Muscle of back (tissue), 11 donors: Measurements from ENCODE around the gene TTPAL. TPM values are rescaled to one million over a fixed set of nuclear protein-coding genes. Genes with fewer than 3 reads are reported as not detected.
"Not testable (repeated sequence)": the region's sequence is repeated elsewhere in the genome, so short reads cannot be mapped to it uniquely, and the experiment has no call there.

Source experiments
- DNase-seq, 3 donors: peaks; one replicate each; pipeline versions ENCODE4 v3.0.0 to v3.0.0-alpha.2; 2013
- polyA plus RNA-seq, 10 donors: library from polyadenylated mRNA; unstranded; fragments of 120-200 nt; gene quantifications; one replicate each; pipeline ENCODE4 v1.2.1, GENCODE V29; 2013; ENCODE audit not compliant: insufficient read length in 10 of 10

Gene TTPAL
- polyA plus RNA-seq, 10 donors: 4.2 to 7.4 (median 5.7) TPM

DNA sequence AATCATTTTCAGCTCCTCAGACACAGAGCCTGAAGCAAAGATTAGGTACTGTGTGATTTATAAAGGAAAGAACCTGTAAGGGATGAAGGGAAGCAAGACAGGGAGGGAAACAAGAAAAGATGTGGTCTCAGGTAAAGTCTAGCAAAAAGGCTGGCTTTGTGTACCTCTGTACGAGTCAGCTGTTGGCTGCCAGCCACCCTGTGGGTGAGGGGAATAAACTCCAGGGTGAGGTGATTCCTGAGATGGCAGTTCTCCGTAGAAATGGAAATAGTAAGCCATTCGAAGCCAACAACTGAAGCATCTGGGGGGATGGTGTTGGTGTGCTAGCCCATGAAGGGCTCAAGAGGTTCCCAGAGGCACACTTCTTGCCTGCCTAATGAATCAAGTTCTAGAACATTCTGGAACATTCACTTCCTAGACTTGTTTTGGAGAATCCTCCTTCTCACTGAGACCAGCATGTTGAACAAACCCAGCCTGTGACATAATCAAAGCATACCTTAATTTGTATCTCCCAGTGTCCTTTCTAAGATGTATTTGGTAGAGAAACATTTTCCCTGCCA lies 10.6 kb upstream of the TTPAL start:
- no peak for DNase-seq

DNA sequence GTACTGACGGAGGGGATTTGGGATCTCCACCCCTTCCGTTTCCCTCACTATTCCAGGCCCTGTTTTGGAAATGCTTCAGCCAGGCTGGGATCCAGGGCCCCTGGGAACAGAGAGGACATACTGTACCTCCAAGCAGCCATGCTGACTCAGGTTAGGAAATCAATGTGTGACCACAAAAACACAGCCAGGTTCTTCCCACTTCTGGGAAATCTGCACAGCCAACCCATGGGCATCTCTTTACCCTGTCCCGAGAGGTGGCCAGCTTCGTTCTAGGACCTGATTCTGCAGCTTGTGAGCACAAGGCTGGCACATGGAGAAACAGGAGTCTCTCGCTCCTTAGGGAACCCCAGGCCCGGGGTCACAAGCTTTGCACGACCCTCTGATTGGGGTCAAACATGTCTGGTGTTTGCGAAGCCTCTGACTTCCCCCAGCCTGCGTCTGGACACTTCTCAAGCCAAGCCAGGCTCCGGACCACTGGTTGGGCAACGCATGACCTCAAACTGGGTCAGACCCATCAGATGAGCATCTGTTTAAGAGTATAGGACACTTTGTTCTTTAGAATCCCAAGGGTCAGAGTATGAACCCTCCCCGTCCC lies 8.3 kb upstream of the TTPAL start:
- no peak for DNase-seq

DNA sequence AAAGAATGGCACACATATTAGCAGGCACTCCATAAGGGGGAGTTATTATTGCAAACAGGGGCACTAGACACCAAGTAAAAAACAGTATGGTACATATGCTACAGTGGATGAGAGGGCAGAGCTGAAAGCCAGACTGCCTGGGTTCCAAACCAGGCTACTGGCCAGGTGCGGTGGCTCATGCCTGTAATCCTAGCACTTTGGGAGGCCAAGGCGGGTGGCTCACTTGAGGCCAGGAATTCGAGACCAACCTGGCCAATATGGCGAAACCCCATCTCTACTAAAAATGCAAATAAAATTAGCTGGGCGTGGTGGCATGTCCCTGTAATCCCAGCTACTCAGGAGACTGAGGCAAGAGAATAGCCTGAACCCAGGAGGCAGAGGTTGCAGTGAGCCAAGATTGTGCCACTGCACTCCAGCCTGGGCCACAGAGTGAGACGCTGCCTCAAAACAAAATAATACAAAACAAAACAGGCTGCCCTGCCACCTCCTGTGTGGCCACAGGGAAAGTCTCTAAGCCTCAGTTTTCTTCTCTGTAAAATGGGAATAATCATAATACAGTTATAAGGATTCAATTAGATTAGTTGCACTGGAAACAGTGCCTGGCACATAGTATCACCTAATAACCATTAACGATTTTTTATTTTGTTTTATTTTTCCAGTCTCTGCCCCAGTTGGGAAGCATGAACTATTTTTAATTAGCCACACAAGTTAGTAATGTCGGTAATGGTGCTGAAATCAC lies 7.5 kb upstream of the TTPAL start:
- no peak for DNase-seq

DNA sequence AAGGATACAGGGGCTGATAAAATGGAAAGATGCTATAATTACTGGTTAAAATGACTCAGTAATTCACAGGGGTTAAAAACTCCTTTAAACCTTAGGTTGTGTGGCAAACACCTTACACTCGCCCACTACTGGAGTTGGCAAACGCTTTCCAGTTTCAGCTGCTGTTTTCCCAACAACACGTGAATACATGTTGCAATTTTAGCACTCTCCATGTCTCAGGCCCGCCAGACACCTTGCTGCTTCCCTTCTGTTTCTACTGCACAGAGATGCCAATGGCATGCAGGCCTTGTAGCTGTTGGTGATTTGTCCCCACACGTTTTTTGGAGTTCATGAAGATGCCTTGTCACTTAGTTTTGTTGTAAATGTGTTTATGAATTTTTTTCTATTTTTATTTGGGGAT lies 5.3 kb upstream of the TTPAL start:
- no peak for DNase-seq

DNA sequence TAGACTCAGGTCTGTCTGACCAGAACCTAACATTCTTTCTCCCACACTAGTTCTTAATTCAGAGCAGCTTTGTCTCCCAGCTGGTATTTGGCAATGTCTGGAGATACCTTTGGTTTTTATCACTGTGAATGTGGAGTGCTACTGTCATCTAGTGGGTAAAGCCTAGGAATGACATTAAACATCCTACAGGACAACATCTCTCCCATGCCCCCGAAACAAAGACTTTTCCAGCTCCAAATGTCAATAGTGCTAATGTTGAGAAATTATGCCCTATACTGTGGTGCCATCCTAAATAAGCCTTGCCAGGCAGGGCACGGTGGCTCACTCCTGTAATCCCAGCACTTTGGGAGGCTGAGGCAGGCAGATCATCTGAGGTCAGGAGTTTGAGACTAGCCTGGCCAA lies 4.2 kb upstream of the TTPAL start:
- no peak for DNase-seq

DNA sequence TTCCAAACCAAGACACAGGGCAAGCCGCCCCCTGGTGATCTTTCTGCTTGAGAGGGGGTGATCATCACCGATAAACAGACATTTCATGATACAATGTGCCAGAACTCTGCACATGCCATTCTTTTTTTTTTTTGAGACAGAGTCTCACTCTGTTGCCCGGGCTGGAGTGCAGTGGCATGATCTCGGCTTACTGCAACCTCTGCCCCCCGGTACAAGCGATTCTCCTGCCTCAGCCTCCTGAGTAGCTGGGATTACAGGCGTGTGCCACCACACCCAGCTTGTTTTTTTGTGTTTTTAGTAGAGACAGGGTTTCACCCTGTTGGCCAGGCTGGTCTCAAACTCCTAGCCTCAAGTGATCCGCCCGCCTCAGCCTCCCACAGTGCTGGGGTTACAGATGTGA lies 3.4 kb upstream of the TTPAL start:
- DNase-seq: not testable (repeated sequence)

DNA sequence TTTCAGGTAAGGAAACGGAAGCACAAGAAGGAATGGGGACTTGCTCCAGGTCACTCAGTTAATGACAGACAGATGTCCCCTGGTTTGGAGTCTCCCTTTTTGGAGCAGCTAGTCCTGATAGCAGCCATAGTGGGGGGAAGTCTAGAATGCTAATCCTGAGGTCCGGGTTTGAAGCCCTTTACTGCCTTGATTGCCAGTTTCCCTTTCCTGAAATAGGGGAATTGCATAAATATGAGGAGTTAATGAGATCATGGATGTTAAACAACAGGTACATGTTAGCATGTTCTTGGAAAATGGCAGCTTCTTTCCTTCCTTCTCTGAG lies 341 bp upstream of the TTPAL start:
- DNase-seq: no peak

DNA sequence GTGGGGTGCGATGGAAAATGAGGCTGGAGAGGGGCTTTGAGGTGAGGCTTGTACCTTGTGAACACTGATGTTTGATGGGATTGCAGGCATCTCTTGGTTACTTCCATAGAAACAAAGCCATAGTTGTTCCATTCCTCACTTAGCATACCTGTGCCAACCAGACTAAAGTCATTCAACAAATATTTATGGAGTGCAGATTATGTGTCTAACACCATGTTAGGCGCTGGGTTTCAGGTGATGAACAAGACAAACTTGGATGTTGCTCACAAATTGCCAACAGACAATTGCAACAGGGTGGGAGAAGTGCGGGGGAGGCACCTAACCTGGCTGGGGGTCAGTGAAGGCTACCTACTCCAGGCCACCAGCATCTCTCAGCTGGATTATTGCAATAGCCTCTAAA lies 1.5 kb downstream of the TTPAL start:
- no peak for DNase-seq

DNA sequence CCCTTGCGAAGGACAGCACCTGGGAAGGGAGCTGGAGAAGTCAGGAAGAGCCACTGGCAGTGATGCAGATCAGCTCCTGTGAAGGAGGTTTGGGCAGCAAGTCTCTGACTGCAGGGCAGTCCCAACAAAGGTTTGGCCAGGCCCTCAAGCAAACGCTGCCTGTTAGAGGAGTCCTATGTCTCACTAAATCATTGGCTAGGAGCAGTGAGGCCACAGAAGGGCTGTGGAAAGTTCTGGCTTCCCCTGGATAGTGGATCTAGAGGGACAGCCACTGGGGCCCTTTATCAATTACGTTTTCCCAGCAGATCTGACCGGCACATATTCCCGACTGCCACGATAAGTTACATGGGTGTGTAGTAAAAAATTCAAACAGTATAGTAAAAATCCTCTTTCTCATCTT lies 2.5 kb downstream of the TTPAL start:
- no peak for DNase-seq

DNA sequence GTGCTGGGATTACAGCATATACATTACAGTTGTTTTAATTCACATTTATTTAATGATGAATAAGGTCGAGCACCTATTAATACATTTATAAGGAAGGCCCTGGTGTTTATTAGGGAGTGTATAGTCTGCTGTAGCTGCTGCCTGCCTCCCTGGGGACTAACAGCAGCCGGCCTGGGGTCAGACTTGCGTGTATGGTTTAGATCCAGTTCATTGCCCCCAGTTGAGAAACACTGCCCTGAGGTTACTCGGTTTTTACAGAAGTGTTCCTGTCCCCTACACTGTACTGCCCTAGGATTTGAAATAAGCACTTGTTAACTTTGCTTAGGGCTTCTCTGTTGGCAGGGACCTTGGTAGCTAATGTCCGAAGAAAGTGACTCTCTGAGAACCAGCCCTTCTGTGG lies 4.0 kb downstream of the TTPAL start:
- DNase-seq: no peak

DNA sequence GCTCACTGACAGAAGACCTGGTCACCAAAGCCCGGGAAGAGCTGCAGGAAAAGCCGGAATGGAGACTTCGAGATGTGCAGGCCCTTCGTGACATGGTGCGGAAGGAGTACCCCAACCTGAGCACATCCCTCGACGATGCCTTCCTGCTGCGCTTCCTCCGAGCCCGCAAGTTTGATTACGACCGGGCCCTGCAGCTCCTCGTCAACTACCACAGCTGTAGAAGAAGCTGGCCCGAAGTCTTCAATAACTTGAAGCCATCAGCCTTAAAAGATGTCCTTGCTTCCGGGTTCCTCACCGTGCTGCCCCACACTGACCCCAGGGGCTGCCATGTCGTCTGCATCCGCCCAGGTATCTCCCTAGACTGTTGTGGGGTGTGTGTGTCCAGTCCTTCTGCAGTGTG lies 4.4 kb downstream of the TTPAL start:
- DNase-seq: no peak

DNA sequence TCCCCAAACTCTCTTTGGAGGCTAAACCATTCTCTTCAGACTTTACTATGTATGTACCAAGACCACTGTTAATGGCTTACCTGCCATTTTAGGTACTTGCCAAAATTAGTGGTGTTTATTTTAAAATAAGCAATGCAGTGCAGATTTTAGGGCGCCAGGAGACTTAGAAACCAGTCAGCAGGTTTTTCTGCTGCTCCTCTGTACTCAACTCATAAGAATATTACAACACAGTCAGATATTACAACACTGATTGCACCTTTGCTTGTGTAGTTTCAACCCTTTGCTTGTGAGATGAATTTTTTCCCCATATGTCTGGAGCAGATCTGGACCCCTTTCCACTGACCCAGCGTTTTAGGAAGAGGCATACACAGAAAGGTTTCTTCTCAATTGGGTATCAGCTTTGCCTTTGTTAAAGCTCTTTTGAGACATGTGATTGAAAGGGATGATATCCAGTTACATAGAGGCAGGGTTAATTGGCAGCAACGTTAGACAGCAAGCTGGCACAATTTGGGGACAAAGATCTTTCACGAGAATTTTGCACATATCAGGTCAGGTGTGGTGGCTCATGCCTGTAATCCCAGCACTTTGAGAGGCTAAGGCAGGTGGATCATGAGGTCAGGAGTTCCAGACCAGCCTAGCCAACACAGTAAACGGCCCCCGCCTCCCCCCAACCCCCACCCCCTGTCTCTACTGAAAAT lies 6.2 kb downstream of the TTPAL start:
- DNase-seq: no peak

DNA sequence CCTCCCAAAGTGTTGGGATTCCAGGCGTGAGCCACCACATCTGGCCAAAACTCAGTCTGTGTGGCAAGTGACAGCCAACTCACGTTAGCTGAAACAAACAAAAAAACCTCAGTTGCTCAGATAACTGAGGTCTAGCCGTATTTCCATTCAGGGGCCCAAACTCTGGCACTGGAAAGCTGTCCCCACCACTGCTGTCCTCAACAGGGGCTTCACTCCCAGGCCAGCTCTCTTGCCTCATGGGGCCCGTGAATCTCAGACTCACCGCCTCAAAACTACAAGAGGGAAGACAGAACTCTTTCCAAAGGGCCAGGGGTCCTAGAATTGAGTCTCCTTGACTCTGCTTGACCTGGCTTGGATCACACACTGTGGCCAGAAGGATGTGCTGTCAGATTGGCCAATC lies 7.4 kb downstream of the TTPAL start:
- no peak for DNase-seq

DNA sequence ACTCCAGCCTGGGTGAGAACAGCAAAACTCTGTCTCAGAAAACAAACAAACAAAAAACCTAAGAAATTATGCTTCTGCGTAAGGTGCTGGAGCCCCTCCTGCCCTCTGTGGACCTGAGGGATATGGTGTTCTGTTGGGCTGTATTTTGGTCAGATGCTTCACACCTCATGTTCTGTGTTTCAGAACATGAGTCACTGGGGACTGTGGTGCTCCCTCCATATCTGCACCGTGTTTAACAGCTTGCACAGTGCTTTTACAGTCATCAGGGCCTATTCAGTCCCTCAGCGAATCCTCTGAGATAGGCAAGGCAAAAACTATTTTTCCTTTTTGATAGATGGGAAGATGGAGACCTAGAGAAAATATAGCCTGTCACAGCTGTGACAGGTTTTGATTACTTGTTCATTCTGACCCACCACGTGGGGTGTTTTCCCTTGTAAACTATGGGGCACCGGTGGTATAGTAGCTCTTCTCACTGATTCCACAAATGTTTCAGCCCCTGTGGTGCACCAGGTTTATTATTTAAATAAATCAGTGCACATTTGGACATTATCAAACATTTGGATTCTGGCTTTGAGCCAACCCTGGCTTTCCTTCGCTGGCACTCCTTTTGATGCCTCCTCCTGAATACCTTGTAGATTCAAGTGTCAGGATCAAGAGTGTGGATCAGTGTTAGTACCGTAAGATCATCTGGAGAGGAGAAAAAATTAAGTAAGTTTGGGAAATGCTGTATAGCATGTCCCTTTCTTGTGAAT lies 9.6 kb downstream of the TTPAL start:
- no peak for DNase-seq

DNA sequence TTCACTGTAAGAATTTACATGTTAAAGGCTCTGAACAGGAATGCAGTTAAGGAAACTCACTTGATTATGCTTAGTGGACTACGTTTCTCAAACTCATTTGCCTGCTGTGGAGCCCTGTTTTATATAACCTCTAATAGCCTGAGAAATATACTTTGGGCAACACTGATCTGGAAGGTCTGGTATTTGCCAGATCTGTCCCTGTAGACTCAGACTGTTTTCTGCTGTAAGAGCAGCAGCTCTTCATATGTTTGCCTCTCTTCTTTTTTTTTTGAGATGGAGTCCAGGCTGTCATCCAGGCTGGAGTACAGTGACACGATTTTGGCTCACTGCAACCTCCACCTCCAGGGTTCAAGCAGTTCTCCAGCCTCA lies 10.1 kb downstream of the TTPAL start:
- DNase-seq: no peak

DNA sequence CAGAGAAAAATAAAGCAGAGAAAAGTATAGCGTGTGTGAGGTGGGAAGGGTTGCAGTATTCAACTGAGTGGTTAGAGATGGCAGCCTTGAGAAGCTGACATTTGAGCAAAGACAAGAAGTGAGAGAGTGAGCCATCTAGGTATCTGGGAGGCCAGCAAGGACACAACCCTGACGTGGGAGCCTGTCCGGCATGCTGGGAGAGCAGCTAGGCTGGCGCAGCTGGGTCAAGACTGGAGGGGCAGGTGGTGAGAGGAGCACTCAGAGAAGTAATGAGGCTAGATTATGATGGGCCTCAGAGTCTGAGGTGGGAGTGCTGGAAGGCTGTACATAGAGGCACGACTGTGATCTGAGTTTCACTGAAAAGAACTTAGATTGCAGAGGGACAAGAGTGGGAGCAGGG lies 12.9 kb downstream of the TTPAL start:
- DNase-seq: no peak

DNA sequence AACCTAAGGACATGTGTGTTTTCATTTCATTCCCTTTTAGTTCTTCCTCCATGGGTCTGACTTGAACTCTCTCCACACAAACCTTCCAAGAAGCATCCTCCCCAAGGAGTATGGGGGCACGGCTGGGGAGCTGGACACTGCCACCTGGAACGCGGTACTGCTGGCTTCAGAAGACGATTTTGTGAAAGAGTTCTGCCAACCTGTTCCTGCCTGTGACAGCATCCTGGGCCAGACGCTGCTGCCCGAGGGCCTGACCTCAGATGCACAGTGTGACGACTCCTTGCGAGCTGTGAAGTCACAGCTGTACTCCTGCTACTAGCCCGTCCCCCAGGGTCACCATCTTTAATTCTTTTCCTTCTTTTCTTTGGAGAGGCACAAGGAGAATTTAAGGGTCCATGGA lies 13.5 kb downstream of the TTPAL start:
- no peak for DNase-seq

DNA sequence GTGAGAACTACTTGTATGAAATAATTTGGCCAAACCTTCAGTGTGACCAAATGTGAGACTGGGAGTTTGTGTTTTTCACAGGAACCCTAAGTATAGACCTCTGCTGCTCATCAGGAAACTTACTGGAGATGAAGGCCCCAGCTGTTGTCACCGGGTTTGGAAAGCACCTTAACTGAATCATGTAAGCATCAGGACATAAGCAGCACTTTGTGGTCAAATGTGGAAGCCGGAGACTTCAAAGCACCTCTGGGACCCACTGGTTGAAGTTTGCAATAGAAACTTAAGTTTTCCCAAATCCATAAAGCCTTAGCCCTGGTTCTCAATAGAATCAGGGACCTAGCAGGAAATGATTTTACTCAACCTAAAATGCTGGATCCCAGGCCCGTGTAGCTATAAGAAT lies 14.3 kb downstream of the TTPAL start:
- DNase-seq: no peak

DNA sequence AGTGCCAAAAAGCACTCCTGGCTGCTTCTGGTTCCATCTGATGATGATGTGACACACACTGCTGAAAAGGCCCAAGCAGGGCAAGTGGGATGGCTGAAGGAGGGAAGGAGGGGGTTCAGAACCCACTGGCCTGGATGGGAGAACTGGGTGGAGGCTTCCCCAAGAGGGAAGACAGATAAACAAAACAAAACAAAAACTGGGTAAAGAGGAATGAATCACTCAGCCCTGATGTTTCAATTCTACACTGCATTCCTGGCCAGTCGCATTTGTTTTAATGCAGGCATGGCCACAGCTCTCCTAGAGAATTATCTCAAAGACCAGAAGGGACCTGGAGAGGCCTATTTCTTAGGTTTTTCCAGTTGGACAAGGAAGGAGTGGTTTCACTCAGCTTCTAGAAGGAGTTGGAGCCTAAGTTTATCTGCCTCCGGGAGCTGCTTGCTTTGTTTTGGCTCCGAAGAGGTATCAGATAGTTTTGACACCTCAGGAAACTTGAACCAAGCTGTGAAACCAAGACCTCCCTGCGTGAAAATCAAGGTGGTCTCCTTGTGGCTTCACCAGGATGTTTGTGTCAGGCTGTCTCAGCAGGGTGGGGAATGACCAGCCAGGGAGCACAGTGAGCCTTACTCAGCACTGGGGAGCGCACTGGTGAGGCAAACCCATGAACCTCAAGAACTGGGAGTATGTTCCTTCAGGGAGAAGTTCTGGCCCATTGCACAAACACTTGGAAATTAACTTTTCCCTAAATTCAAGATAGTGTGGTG lies 16.1 kb downstream of the TTPAL start:
- DNase-seq: no peak

DNA sequence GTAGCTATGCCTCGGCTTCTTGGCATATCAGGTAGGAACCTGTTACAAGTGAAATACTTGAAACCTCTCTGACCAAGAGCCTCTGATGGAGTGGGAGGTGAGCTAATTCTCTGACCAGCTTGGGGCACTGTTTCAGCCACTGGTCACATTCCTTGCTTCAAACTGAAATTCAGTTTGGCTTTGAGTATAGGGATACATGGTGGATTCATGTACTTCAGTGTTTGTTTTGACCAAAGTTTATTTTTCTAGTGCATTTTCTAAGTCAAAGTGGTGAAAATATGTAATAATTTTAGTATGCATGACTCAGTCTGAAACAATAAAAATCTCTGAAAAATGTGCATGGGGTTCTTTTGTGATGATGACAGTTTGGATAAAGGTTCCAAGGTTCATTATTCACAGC lies 18.6 kb downstream of the TTPAL start:
- no peak for DNase-seq

DNA sequence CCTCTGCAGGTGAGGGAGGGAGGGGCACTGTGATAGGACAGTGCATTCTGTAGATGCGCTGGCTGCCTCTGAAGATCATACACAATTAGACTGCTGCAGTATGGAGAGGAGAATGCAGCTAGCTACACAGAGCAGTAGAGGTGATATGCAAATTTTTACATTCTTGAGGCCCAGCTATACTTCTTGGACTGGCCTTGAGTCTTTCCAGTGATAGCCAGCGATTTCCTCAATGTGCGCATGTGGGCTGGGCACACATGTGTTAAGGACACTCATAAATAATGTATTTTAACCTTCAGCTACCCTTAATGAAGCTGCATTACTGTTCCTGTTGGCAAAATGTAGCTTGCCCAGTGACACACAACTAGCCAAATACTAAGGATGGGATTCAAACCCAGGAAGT lies 19.0 kb downstream of the TTPAL start:
- DNase-seq: no peak

DNA sequence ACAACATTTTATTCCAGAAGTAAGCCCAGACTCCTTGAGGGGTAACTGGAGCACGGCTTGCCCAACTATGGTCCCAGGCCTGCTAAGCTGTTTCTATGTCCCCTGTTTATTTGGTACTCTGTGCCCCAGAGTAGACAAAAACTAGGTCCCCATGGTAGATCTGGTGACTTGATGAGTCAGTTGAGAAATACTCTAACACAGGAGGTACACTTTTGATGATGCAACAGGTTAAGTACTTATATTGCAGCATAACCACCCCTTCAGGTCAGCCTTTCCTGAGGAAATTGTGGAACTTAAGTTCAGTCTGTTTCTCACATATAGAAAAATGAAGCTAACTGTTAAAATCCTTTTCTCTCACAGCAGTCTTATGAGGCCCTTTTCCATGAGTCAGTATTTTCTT lies 19.6 kb downstream of the TTPAL start:
- DNase-seq: no peak
